GM19035 (cell line): ENCODE results near the gene PARP6.

Experiments
- ATAC-seq: cut with Tn5 transposase; IDR thresholded peaks from one replicate; pipeline ENCODE4 v1.9.1; 2021; ENCODE audit not compliant: unreplicated experiment

Gene PARP6

GRCh38 chr15:72231833-72232478 is 40.4 kb downstream of the PARP6 start:
- ATAC-seq, result no peak

- peak; percentile 42 for ATAC-seq
Observed at GRCh38 chr15:72231066-72231832, 41.1 kb downstream of the PARP6 start, which contains the start of gene PKM. Gene PKM (minus strand): TSS chr15:72231190. CDS start chr15:72219097, 12,093 bp downstream.

DNA sequence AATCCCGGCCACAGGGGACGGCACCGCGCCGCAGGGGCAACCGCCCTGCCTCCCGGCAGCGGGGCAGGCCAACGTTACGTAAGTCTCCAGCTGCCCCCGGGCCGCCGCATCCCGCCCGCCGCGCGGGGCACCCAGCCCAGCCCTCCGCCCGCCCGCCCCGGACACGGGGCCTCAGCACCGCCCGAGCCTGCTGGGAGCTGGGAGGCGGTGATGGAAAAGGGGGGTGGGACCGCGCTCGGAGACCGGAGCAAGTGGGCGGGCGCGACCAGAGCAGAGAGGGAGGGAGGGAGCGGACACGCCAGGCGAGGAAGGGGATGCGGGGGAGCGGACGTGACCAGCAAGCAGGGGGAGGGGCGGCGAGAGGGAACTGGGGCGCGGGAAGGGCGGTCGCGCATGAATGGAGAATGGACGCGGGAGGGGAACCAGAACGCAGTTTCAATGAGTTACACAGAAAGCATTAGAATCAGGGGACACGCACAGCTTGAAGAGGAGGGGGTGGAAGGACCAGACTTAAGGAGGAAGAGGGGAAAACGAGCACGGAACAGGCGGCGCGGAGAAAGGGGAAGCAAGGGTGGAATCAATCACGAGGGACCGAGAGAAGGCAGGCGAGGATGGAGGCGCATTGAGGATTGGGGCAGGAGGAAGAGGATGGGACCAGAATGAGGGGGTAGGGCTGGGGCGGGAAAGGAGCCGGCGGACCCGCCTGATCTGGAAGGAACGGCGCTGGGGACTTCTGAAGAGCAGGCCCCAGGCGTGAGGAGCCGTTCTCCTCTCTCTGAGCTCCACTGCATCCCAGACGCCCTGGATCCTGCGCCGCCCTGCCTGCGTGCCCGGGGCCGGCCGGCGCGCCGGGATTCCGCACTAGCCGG is 41.9 kb downstream of the PARP6 start:
- no peak for ATAC-seq

DNA sequence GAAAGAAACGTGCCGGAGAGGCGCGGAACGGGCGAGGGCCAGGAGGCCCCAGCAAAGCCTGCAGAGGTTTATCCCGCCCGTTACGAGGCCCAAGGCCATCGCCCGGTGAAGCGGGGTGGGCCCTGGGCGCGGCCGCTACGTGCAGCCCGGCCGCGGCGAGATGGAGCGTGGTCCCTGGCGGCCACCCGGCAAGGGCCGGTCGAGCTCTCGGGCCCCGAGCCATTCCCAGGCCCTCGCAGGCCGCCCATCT is 42.5 kb downstream of the PARP6 start:
- ATAC-seq, result no peak

- no peak for ATAC-seq
Observed at GRCh38 chr15:72229076-72229946, 43.0 kb downstream of the PARP6 start.

GRCh38 chr15:72227720-72228119 is 44.6 kb downstream of the PARP6 start:
- no peak for ATAC-seq

DNA sequence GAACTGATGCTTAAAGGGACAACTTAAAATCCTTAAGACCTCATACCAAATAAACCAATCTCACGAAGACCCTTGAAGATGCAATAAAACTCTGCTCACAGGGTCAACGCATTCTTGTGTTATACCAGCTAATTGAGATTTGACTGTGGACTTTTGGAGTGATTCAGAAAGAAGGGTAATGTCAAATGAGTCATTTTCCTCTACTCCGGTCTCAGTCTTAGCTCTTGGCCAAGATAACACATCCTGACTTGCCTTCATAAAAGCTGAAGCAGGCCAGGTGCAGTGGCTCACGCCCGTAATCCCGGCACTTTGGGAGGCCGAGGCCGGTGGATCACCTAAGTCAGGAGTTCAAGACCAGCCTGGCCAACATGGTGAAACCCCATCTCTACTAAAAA is 45.2 kb downstream of the PARP6 start:
- no peak for ATAC-seq

- no peak for ATAC-seq
Observed at GRCh38 chr15:72223278-72223677, 49.1 kb downstream of the PARP6 start.

DNA sequence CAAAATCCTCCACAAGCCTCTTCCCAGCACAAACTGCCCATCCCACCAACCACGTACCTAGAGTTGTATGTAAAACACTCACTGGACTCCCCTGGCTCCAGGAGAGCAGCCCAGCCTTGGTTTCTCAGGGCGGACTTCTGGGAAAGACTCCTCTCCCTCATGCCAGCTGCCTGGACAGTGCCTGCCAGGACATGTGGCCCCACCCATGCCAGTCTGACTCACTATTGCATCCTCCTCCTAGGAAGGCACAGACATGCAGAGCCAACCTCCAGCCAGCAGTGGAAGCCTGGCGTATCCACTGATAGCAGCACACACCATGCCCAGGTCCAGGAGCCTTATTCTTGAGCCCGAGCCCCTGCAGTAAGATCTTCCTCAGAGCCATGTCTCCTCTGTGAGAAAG is 50.0 kb downstream of the PARP6 start:
- no peak for ATAC-seq

DNA sequence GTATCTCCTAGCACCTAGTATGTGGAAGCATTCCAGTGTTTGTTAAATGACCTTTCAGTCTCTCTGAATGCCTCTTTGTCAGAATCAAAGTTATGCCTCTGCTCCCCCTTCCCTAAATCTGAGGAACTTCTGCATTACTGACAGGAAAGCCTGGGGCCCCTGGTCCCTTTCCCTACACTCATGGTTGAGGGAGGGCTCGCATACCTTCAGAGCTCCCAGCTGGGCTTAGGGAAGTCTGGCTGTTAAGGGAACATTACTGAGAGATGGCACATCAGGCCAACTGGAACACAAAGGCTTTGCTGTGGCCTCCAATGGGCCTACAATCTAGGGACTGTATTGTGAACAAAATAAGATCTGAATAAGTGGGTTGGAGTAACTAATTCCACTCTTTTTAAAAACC is 51.7 kb downstream of the PARP6 start:
- no peak for ATAC-seq

DNA sequence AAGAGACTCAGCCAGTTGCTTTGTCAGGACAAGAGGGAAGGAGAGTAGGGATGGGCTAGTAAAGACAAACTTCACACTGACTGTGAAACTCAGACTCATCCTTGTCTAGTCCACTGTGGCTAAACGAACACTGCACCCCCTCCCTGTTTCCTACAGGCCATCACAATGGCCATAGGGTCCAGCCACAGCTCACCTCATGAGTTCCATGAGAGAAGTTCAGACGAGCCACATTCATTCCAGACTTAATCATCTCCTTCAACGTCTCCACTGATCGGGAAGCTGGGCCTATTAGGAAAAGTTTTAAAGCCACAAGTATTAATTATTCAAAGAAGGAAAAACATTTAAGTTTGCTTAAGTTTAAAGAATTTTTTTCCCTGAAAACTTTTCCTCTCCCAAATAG is 55.1 kb downstream of the PARP6 start:
- ATAC-seq, result no peak

GRCh38 chr15:72216079-72216478 is 56.3 kb downstream of the PARP6 start:
- no peak for ATAC-seq

- no peak for ATAC-seq
Observed at GRCh38 chr15:72207558-72208085, 64.7 kb downstream of the PARP6 start.

DNA sequence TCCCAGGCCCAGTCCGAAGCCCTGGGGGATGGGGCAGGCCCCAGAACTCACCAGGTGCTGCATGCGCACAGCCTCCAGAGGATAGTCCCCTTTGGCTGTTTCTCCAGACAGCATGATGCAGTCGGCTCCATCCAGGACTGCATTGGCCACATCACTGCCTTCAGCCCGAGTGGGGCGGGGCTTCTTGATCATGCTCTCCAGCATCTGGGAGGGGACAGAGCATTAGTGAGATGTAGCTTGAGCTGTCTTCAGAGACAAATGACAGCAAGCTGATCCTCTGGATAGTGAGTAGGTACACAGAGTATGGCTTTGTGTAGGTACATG is 65.7 kb downstream of the PARP6 start:
- no peak for ATAC-seq

DNA sequence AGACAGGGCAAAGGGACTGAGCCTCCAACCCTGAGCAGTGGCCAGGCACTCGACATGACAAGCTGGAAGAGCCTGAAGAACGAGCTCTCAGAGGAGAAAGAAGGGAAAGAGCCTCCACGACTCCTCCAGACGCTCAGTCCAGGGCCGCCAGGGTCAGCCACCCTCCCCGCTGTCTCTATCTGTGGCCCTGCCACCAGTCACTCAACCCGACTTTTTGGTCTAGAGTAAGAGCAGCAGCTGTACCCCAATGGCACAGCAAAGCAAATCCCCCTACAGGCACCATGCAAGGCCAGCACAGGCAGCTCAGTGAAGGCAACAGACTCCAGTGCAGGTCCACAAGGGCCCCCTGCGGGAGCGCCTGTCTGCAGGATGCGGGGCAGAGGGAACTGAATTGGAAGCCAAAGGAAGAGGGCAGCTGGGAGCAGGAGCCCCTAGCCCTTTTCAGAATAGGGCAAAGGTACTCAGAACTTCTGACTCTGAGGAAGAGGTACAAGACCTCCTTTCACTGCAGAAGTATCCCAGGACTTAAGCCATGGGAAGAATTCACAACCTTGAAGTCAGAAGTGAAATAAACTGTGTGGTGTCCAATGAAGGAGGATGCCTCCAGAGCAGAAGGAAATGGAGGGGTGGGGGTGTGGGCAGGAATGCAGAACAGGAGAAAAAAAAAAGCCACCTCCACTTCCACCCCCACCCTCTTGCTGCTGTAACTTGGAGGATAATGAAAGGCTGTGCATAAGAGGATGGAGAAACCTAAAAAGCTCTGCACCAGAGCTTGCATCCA is 66.3 kb downstream of the PARP6 start:
- no peak for ATAC-seq

DNA sequence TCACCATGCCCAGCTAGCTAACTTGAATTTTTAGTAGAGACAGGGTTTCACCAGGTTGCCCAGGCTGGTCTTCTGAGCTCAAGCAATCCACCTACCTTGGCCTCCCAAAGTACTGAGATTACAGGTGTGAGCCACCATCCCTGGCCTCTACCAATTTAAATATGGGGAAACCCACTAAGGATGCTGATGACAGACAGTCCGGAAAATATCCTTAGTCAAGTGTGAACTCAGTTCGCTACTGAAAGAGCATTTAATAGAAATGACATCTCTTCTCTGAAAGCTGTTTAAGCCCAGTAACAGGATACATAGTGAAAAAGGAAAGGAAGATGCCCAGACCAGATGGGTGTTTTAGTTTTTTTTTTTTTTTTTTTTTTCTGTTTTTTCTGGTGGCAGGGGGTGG is 67.1 kb downstream of the PARP6 start:
- ATAC-seq, result no peak

DNA sequence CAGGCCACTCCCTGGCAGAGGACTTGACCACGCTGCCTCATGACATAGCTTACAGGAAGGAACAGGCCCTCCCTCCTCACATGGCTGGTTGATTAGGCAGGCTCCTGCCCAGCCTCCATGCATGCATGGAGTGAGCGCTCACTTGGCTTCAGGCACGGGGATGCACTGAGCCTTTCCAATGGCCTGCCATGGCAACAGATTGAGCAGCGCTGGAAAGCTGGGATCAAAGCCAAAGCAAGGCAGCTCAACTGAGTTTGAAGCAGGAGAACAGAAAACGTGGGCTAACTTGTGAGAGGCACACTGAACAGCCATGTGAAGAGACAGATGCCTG is 68.9 kb downstream of the PARP6 start:
- no peak for ATAC-seq

GRCh38 chr15:72202801-72203506 is 69.4 kb downstream of the PARP6 start:
- no peak for ATAC-seq

DNA sequence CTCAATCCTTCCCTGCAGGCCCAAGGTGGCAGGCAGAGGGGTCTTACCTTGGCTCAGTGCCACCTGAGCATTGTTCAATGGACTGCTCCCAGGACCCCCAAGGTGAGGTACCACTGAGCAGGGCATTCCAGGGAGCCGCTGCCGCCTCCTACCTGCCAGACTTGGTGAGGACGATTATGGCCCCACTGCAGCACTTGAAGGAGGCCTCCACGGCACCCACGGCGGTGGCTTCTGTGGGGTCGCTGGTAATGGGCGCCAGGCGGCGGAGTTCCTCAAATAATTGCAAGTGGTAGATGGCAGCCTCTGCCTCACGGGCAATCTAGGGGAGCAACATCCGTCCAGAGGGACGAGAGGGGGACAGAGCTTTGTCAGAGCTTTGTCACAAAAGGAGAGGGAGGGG is 70.1 kb downstream of the PARP6 start:
- no peak for ATAC-seq
